Measurements from ENCODE around the gene FLNB.

- no peak for TF ChIP-seq CTCF (conservative IDR thresholded peaks at IDR 0.05; ENCODE audit: low read length)
- no peak for TF ChIP-seq EZH2phosphoT487 (IDR thresholded peaks at IDR 0.05; ENCODE audit: borderline replicate concordance)
Observed at GRCh38 chr3:58054652-58055051, 46.4 kb downstream of the FLNB start.

Measured in Loucy (cell line).